Measurements from ENCODE around the gene GPER1.

Gene GPER1

GRCh38 chr7:1054438-1054837 is 33.5 kb upstream of the GPER1 start:
- DNase-seq (ENCODE audit: low spot score) = no peak

- DNase-seq (ENCODE audit: low spot score) = no peak
Measured at GRCh38 chr7:1054861-1055450, 33.0 kb upstream of the GPER1 start.

GRCh38 chr7:1055491-1055955 is 32.4 kb upstream of the GPER1 start:
- no peak for DNase-seq (ENCODE audit: low spot score)

GRCh38 chr7:1055956-1056784 is 31.7 kb upstream of the GPER1 start:
- DNase-seq (ENCODE audit: low spot score) = no peak

- DNase-seq (ENCODE audit: low spot score) = no peak
Measured at GRCh38 chr7:1056785-1057410, 31.0 kb upstream of the GPER1 start.

- no peak for DNase-seq (ENCODE audit: low spot score)
Measured at GRCh38 chr7:1057416-1058291, 30.3 kb upstream of the GPER1 start.

- DNase-seq (ENCODE audit: low spot score) = no peak
Measured at GRCh38 chr7:1058311-1058710, 29.6 kb upstream of the GPER1 start.

GRCh38 chr7:1058821-1059199 is 29.1 kb upstream of the GPER1 start:
- no peak for DNase-seq (ENCODE audit: low spot score)

- no peak for DNase-seq (ENCODE audit: low spot score)
Measured at GRCh38 chr7:1059200-1060091, 28.5 kb upstream of the GPER1 start.

GRCh38 chr7:1060315-1061072 is 27.4 kb upstream of the GPER1 start:
- DNase-seq (ENCODE audit: low spot score) = no peak

- no peak for DNase-seq (ENCODE audit: low spot score)
Measured at GRCh38 chr7:1061180-1061579, 26.7 kb upstream of the GPER1 start.

- DNase-seq (ENCODE audit: low spot score) = no peak
Measured at GRCh38 chr7:1062296-1063294, 25.3 kb upstream of the GPER1 start.

GRCh38 chr7:1063361-1063760 is 24.6 kb upstream of the GPER1 start:
- no peak for DNase-seq (ENCODE audit: low spot score)

- no peak for DNase-seq (ENCODE audit: low spot score)
Measured at GRCh38 chr7:1064581-1064980, 23.3 kb upstream of the GPER1 start.

GRCh38 chr7:1065263-1065584 is 22.7 kb upstream of the GPER1 start:
- no peak for DNase-seq (ENCODE audit: low spot score)

- DNase-seq (ENCODE audit: low spot score) = no peak
Measured at GRCh38 chr7:1065585-1066241, 22.2 kb upstream of the GPER1 start.

GRCh38 chr7:1066242-1066588 is 21.7 kb upstream of the GPER1 start:
- no peak for DNase-seq (ENCODE audit: low spot score)

- DNase-seq (ENCODE audit: low spot score) = no peak
Measured at GRCh38 chr7:1068013-1068412, 19.9 kb upstream of the GPER1 start.

GRCh38 chr7:1068619-1069018 is 19.3 kb upstream of the GPER1 start:
- DNase-seq (ENCODE audit: low spot score) = no peak

Measured in LoVo (cell line).